ENCODE results near the gene STT3A. TPM values are rescaled to one million over a fixed set of nuclear protein-coding genes. Genes with fewer than 3 reads are reported as not detected.

Gene STT3A
- total RNA-seq, 1 donor from 2014 or later = 157 TPM

GRCh38 chr11:125603207-125603606 is 10.6 kb downstream of the STT3A start:
- TF ChIP-seq CTCF (conservative IDR thresholded peaks at IDR 0.05) = no peak
- Mint-ChIP-seq H3K27ac (no peak overlapping the region), H3K9me3 (no peaks in the 10 kb centered on the region), H3K36me3 (peaks cover 33% of the 10 kb centered on the region), H3K27me3 (no peaks in the 10 kb centered on the region), H3K4me1 (ENCODE audit: unreplicated experiment) (no peaks in the 10 kb centered on the region), H3K4me3 (no peak overlapping the region)
- no peak for DNase-seq (ENCODE audit: extremely low spot score, unreplicated experiment)

- H3K4me3 Mint-ChIP-seq = no peak overlapping the region
- H3K4me1 Mint-ChIP-seq (ENCODE audit: unreplicated experiment) = no peaks in the 10 kb centered on the region
- TF ChIP-seq CTCF (conservative IDR thresholded peaks at IDR 0.05) = no peak
- no peaks in the 10 kb centered on the region for H3K27me3 Mint-ChIP-seq
- H3K9me3 Mint-ChIP-seq = no peaks in the 10 kb centered on the region
- peaks cover 37% of the 10 kb centered on the region for H3K36me3 Mint-ChIP-seq
- no peak for DNase-seq (ENCODE audit: extremely low spot score, unreplicated experiment)
- H3K27ac Mint-ChIP-seq = no peak overlapping the region
Measured at GRCh38 chr11:125605417-125605816, 12.8 kb downstream of the STT3A start.

GRCh38 chr11:125609545-125609944 is 16.9 kb downstream of the STT3A start:
- Mint-ChIP-seq H3K4me1 (ENCODE audit: unreplicated experiment) (no peaks in the 10 kb centered on the region), H3K4me3 (no peak overlapping the region), H3K27ac (no peak overlapping the region), H3K36me3 (peaks cover 44% of the 10 kb centered on the region), H3K9me3 (no peaks in the 10 kb centered on the region), H3K27me3 (no peaks in the 10 kb centered on the region)
- DNase-seq (ENCODE audit: extremely low spot score, unreplicated experiment) = no peak
- TF ChIP-seq CTCF (conservative IDR thresholded peaks at IDR 0.05) = no peak

GRCh38 chr11:125618383-125618782 is 25.7 kb downstream of the STT3A start:
- no peak for TF ChIP-seq CTCF (conservative IDR thresholded peaks at IDR 0.05)
- DNase-seq (ENCODE audit: extremely low spot score, unreplicated experiment) = no peak
- Mint-ChIP-seq H3K9me3 (no peaks in the 10 kb centered on the region), H3K27ac (no peak overlapping the region), H3K4me3 (no peak overlapping the region), H3K4me1 (ENCODE audit: unreplicated experiment) (no peaks in the 10 kb centered on the region), H3K27me3 (no peaks in the 10 kb centered on the region), H3K36me3 (peaks cover 27% of the 10 kb centered on the region)

GRCh38 chr11:125621995-125622394 is 29.3 kb downstream of the STT3A start:
- H3K4me1 Mint-ChIP-seq (ENCODE audit: unreplicated experiment) = peaks cover 6% of the 10 kb centered on the region
- H3K36me3 Mint-ChIP-seq = peaks cover 16% of the 10 kb centered on the region
- TF ChIP-seq CTCF (conservative IDR thresholded peaks at IDR 0.05) = no peak
- no peak for DNase-seq (ENCODE audit: extremely low spot score, unreplicated experiment)
- H3K9me3 Mint-ChIP-seq = no peaks in the 10 kb centered on the region
- H3K27ac Mint-ChIP-seq = no peak overlapping the region
- H3K27me3 Mint-ChIP-seq = no peaks in the 10 kb centered on the region
- H3K4me3 Mint-ChIP-seq = no peak overlapping the region

- Mint-ChIP-seq H3K9me3 (no peaks in the 10 kb centered on the region), H3K4me1 (ENCODE audit: unreplicated experiment) (peaks cover 14% of the 10 kb centered on the region), H3K4me3 (no peak overlapping the region), H3K27ac (no peak overlapping the region), H3K36me3 (peaks cover 17% of the 10 kb centered on the region), H3K27me3 (no peaks in the 10 kb centered on the region)
- DNase-seq (ENCODE audit: extremely low spot score, unreplicated experiment) = no peak
- TF ChIP-seq CTCF (conservative IDR thresholded peaks at IDR 0.05) = no peak
Measured at GRCh38 chr11:125623064-125623463, 30.4 kb downstream of the STT3A start.

Data from type B pancreatic cell (in vitro differentiated cells).